Gastrocnemius medialis (tissue), 4 donors: ENCODE measurements around the gene TTC28. TPM values are rescaled to one million over a fixed set of nuclear protein-coding genes. Genes with fewer than 3 reads are reported as not detected.

Experiments
- ATAC-seq, 2 donors: fragments of 150-250 bp; one replicate each; pipeline ENCODE4 v1.9.1; 2016
- DNase-seq, 2 donors: peaks; one replicate each; pipeline ENCODE4 v3.0.0-alpha.2; 2019
- H3K27ac ChIP-seq, 4 donors: fragments of 200-600 bp; sonication (generic); 1 replicate in 1 of 4; 2 replicates in 3 of 4; pipeline ENCODE4 v1.5.1; 2016 to 2018; ENCODE audit warnings: mild to moderate bottlenecking in 2 of 4, moderate library complexity in 1 of 4
- H3K27me3 ChIP-seq, 3 donors: fragments of 200-600 bp; sonication (generic) in 2 of 3; 1 replicate in 1 of 3; 2 replicates in 2 of 3; pipeline versions ENCODE4 v1.5.1 to v1.6.0; 2016 to 2019; ENCODE audit warnings: mild to moderate bottlenecking in 1 of 3, moderate library complexity in 1 of 3
- H3K36me3 ChIP-seq, 2 donors: fragments of 200-600 bp; sonication (generic) in 1 of 2; one replicate each; pipeline ENCODE4 v1.5.1; 2017 to 2018
- H3K4me1 ChIP-seq, 2 donors: fragments of 200-600 bp; sonication (generic) in 1 of 2; one replicate each; pipeline ENCODE4 v1.5.1; 2016 to 2017; ENCODE audit warnings: mild to moderate bottlenecking in 2 of 2
- H3K4me3 ChIP-seq, 4 donors: fragments of 200-600 bp; sonication (generic) in 3 of 4; 1 replicate in 1 of 4; 2 replicates in 3 of 4; pipeline ENCODE4 v1.5.1; 2016 to 2019; ENCODE audit warnings: mild to moderate bottlenecking in 2 of 4
- H3K9me3 ChIP-seq, 3 donors: fragments of 200-600 bp; sonication (generic) in 2 of 3; 1 replicate in 1 of 3; 2 replicates in 2 of 3; pipeline ENCODE4 v1.5.1; 2016 to 2019
- CTCF ChIP-seq, 5 experiments: fragments of 450-650 bp in 3 of 5; fragments of 200-600 bp in 2 of 5; sonication (generic) in 2 of 5; IDR thresholded peaks in 4 of 5; conservative IDR thresholded peaks in 1 of 5; 1 replicate in 4 of 5; 2 replicates in 1 of 5; pipeline ENCODE4 v1.5.1; 2016 to 2019; ENCODE audit warnings: antibody characterized with exemption in 5 of 5, mild to moderate bottlenecking in 3 of 5, moderate library complexity in 3 of 5
- POLR2A ChIP-seq, 2 donors: fragments of 450-650 bp; IDR thresholded peaks; one replicate each; pipeline ENCODE4 v1.6.1; 2017; ENCODE audit warnings: antibody characterized with exemption in 2 of 2, mild to moderate bottlenecking in 2 of 2, moderate library complexity in 2 of 2
- in situ Hi-C, 4 donors: fragments of 200-750 bp; cut with MboI; loops; one replicate each; pipeline versions ENCODE4 v1.15.0 to v1.8.0; 2017; ENCODE audit warnings: low sequenced_read_pairs in 4 of 4
- intact Hi-C: fragments of 100-400 bp; cut with DNase I; formaldehyde crosslinking; loops from one replicate; pipeline ENCODE4 v1.15.1; 2023; ENCODE audit warnings: low total_unique reads
- total RNA-seq, 4 donors: library from RNA; depleted of rRNA; stranded (reverse); fragments of >200 nt; gene quantifications; one replicate each; pipeline versions ENCODE4 v1.1.0 to v1.2.3, GENCODE V29; 2016

Gene TTC28
- total RNA-seq, 4 donors from 2014 or later = 6.3 to 18.1 (median 8.4) TPM

- no peak for TF ChIP-seq POLR2A (IDR thresholded peaks at IDR 0.05)
- no peak for TF ChIP-seq CTCF (IDR thresholded peaks at IDR 0.05 in 4 of 5, conservative IDR thresholded peaks at IDR 0.05 in 1 of 5)
- no peaks in the 10 kb centered on the region for H3K36me3 ChIP-seq
- DNase-seq (no peak), ATAC-seq (no peak)
- peaks cover 65 to 68% of the 10 kb centered on the region in 2 donors for H3K4me1 ChIP-seq
- in situ Hi-C loops (loop anchor here in 1 of 4 donors (10.0 kb wide), 1 partner anchor 93 kb away; no protein-coding TSS in a partner anchor), intact Hi-C loops (loop anchor here (2.0 to 10.0 kb wide), 2 partner anchors 13 to 573 kb away; no protein-coding TSS in a partner anchor)
- no peaks in the 10 kb centered on the region for H3K27me3 ChIP-seq
- H3K9me3 ChIP-seq = no peaks in the 10 kb centered on the region
- no peak overlapping the region for H3K27ac ChIP-seq
- no peak overlapping the region for H3K4me3 ChIP-seq
Measured at GRCh38 chr22:28021998-28022660, 657.5 kb downstream of the TTC28 start.

GRCh38 chr22:28021116-28021997, 658.3 kb downstream of the TTC28 start:
- DNase-seq (no peak), ATAC-seq (no peak)
- peaks cover 62 to 64% of the 10 kb centered on the region in 2 donors for H3K4me1 ChIP-seq
- H3K27ac ChIP-seq = peak overlapping the region in 3 of 4 donors; percentile 92 to 94 (median 93)
- in situ Hi-C loops = loop anchor here in 1 of 4 donors (10.0 kb wide), 1 partner anchor 93 kb away; no protein-coding TSS in a partner anchor
- no peaks in the 10 kb centered on the region for H3K9me3 ChIP-seq
- no peak overlapping the region for H3K4me3 ChIP-seq
- H3K36me3 ChIP-seq = no peaks in the 10 kb centered on the region
- no peaks in the 10 kb centered on the region for H3K27me3 ChIP-seq
- no peak for TF ChIP-seq CTCF (IDR thresholded peaks at IDR 0.05 in 4 of 5, conservative IDR thresholded peaks at IDR 0.05 in 1 of 5)
- no peak for TF ChIP-seq POLR2A (IDR thresholded peaks at IDR 0.05)
- intact Hi-C loops = loop anchor here (2.0 to 10.0 kb wide), 2 partner anchors 13 to 573 kb away; no protein-coding TSS in a partner anchor

- in situ Hi-C loops (loop anchor here in 1 of 4 donors (10.0 kb wide), 1 partner anchor 95 kb away; no protein-coding TSS in a partner anchor), intact Hi-C loops (loop anchor here (1.0 to 10.0 kb wide), 6 partner anchors 15 to 1265 kb away; no protein-coding TSS in a partner anchor)
- no peaks in the 10 kb centered on the region for H3K27me3 ChIP-seq
- DNase-seq = peak; percentile 75 to 82
- H3K27ac ChIP-seq = peak overlapping the region; percentile 92 to 94 (median 94)
- H3K4me1 ChIP-seq = peaks cover 52 to 58% of the 10 kb centered on the region in 2 donors
- no peak overlapping the region for H3K4me3 ChIP-seq
- peak; percentile 59 to 61 for ATAC-seq
- no peaks in the 10 kb centered on the region for H3K9me3 ChIP-seq
- TF ChIP-seq POLR2A (IDR thresholded peaks at IDR 0.05) (no peak), CTCF (IDR thresholded peaks at IDR 0.05 in 4 of 5, conservative IDR thresholded peaks at IDR 0.05 in 1 of 5) (peak; percentile 95 to 99 (median 98))
- H3K36me3 ChIP-seq = no peaks in the 10 kb centered on the region
Measured at GRCh38 chr22:28019881-28020861, 659.5 kb downstream of the TTC28 start.

- ATAC-seq = peak; percentile 88 to 89
- intact Hi-C loops = loop anchor here (5.0 to 10.0 kb wide), 3 partner anchors 147 to 1265 kb away; no protein-coding TSS in a partner anchor
Measured at GRCh38 chr22:28019360-28019759, 660.3 kb downstream of the TTC28 start.

More at GRCh38 chr22:28019360-28019759, 660.3 kb downstream of the TTC28 start:
- Histone ChIP-seq H3K27me3 (no peaks in the 10 kb centered on the region), H3K9me3 (no peaks in the 10 kb centered on the region), H3K36me3 (no peaks in the 10 kb centered on the region), H3K4me1 (peaks cover 45 to 55% of the 10 kb centered on the region in 2 donors), H3K27ac (peak overlapping the region; percentile 92 to 94 (median 94)), H3K4me3 (no peak overlapping the region)
- in situ Hi-C loops = no loop called here
- DNase-seq = peak; percentile 92 to 96
- TF ChIP-seq POLR2A (IDR thresholded peaks at IDR 0.05) = peak; percentile 23 to 48
- no peak for TF ChIP-seq CTCF (IDR thresholded peaks at IDR 0.05 in 4 of 5, conservative IDR thresholded peaks at IDR 0.05 in 1 of 5)
